HEK293 (cell line): ENCODE results near the gene GTF2A1L.

ENCODE experiments used
- CTCF ChIA-PET: fragments of 350-600 bp; formaldehyde crosslinking; extraction: SDS; loops from one replicate; lab custom pipeline; 2021; ENCODE audit warnings: antibody characterized with exemption; lab: Yijun Ruan, JAX
- POLR2A ChIA-PET: fragments of 300-600 bp; formaldehyde crosslinking; extraction: SDS; loops from one replicate; lab custom pipeline; 2020; ENCODE audit warnings: antibody characterized with exemption, inconsistent platforms; lab: Yijun Ruan, JAX
- H3K27ac ChIP-seq: fragments of 200-500 bp; sonication (Bioruptor generic); 2 replicates; pipeline ENCODE4 v1.5.1; 2014; ENCODE audit warnings: low read depth, low read length, control low read depth, inconsistent platforms; ENCODE audit errors: extremely low read depth
- H3K36me3 ChIP-seq, 2 experiments: fragments of 200-500 bp in 1 of 2; sonication (Bioruptor generic) in 1 of 2; 1 replicate in 1 of 2; 2 replicates in 1 of 2; pipeline ENCODE4 v1.5.1; 2014 to 2017; ENCODE audit warnings: inconsistent platforms in 2 of 2, low read length in 2 of 2; ENCODE audit not compliant: control insufficient read depth in 2 of 2, insufficient read depth in 1 of 2
- H3K4me1 ChIP-seq: fragments of 200-500 bp; sonication (Bioruptor generic); 2 replicates; pipeline ENCODE4 v1.5.1; 2014; ENCODE audit warnings: mild to moderate bottlenecking, low read length, inconsistent platforms; ENCODE audit not compliant: control insufficient read depth, insufficient read depth
- H3K4me3 ChIP-seq: 2 replicates; pipeline ENCODE4 v1.5.1; 2011; ENCODE audit warnings: low read depth, mild to moderate bottlenecking, control low read depth, low read length, moderate library complexity
- H3K9me3 ChIP-seq: fragments of 200-500 bp; sonication (Bioruptor generic); 2 replicates; pipeline ENCODE4 v1.5.1; 2014; ENCODE audit warnings: low read depth, low read length, inconsistent platforms; ENCODE audit not compliant: control insufficient read depth, insufficient read depth
- ATF2 ChIP-seq: fragments of 450-650 bp; formaldehyde crosslinking; IDR thresholded peaks from 2 replicates; pipeline ENCODE4 v1.5.1; 2016; ENCODE audit warnings: missing biosample characterization, missing genetic modification characterization, low read depth
- HOXC10 ChIP-seq: sonication (generic); formaldehyde crosslinking; IDR thresholded peaks from 2 replicates; pipeline ENCODE4 v1.8.1; 2023; ENCODE audit warnings: mild to moderate bottlenecking, missing genetic modification reagents
- IKZF3 ChIP-seq: fragments of 450-650 bp; IDR thresholded peaks from 2 replicates; pipeline ENCODE4 v1.5.0; 2018; ENCODE audit warnings: missing biosample characterization, mild to moderate bottlenecking, missing genetic modification characterization, moderate library complexity
- KLF1 ChIP-seq: fragments of 450-650 bp; formaldehyde crosslinking; IDR thresholded peaks from 2 replicates; pipeline ENCODE4 v1.5.1; 2016; ENCODE audit warnings: missing biosample characterization, missing genetic modification characterization
- KLF10 ChIP-seq: fragments of 450-650 bp; IDR thresholded peaks from 2 replicates; pipeline ENCODE4 v1.5.1; 2018; ENCODE audit warnings: missing biosample characterization, mild to moderate bottlenecking, missing genetic modification characterization
- KLF16 ChIP-seq: fragments of 450-650 bp; formaldehyde crosslinking; IDR thresholded peaks from 2 replicates; pipeline ENCODE4 v1.5.1; 2017; ENCODE audit warnings: missing biosample characterization, missing genetic modification characterization
- KLF7 ChIP-seq: fragments of 450-650 bp; formaldehyde crosslinking; IDR thresholded peaks from 2 replicates; pipeline ENCODE4 v1.5.1; 2016; ENCODE audit warnings: missing biosample characterization, missing genetic modification characterization, borderline replicate concordance
- KLF8 ChIP-seq: fragments of 450-650 bp; formaldehyde crosslinking; IDR thresholded peaks from 2 replicates; pipeline ENCODE4 v1.5.1; 2016; ENCODE audit warnings: missing biosample characterization, missing genetic modification characterization
- RBAK ChIP-seq: fragments of 450-650 bp; formaldehyde crosslinking; IDR thresholded peaks from 2 replicates; pipeline ENCODE4 v1.5.1; 2016; ENCODE audit warnings: missing biosample characterization, missing genetic modification characterization
- REPIN1 ChIP-seq: fragments of 450-650 bp; formaldehyde crosslinking; IDR thresholded peaks from 2 replicates; pipeline ENCODE4 v1.5.1; 2017; ENCODE audit warnings: missing biosample characterization, missing genetic modification characterization, low read depth
- SP2 ChIP-seq: fragments of 450-650 bp; formaldehyde crosslinking; IDR thresholded peaks from 2 replicates; pipeline ENCODE4 v1.5.1; 2016; ENCODE audit warnings: missing biosample characterization, missing genetic modification characterization
- WT1 ChIP-seq: fragments of 450-650 bp; formaldehyde crosslinking; IDR thresholded peaks from 2 replicates; pipeline ENCODE4 v1.5.1; 2016; ENCODE audit warnings: missing biosample characterization, missing genetic modification characterization
- ZBTB48 ChIP-seq: fragments of 450-650 bp; formaldehyde crosslinking; IDR thresholded peaks from 2 replicates; pipeline ENCODE4 v1.5.1; 2016; ENCODE audit warnings: missing biosample characterization, missing genetic modification characterization
- ZBTB7A ChIP-seq: fragments of 450-650 bp; formaldehyde crosslinking; IDR thresholded peaks from 2 replicates; pipeline ENCODE4 v1.5.1; 2016; ENCODE audit warnings: low read depth, missing biosample characterization, missing genetic modification characterization
- ZNF10 ChIP-seq: fragments of 450-650 bp; formaldehyde crosslinking; IDR thresholded peaks from 2 replicates; pipeline ENCODE4 v1.5.1; 2017; ENCODE audit warnings: missing biosample characterization, missing genetic modification characterization
- ZNF146 ChIP-seq: fragments of 450-650 bp; formaldehyde crosslinking; IDR thresholded peaks from 2 replicates; pipeline ENCODE4 v1.5.1; 2016; ENCODE audit warnings: missing biosample characterization, missing genetic modification characterization
- ZNF18 ChIP-seq: fragments of 450-650 bp; formaldehyde crosslinking; IDR thresholded peaks from 2 replicates; pipeline ENCODE4 v1.5.1; 2016; ENCODE audit warnings: missing biosample characterization, missing genetic modification characterization
- ZNF341 ChIP-seq: fragments of 450-650 bp; formaldehyde crosslinking; IDR thresholded peaks from 2 replicates; pipeline ENCODE4; 2016; ENCODE audit warnings: low read depth, missing biosample characterization, missing genetic modification characterization
- ZNF350 ChIP-seq: fragments of 450-650 bp; formaldehyde crosslinking; IDR thresholded peaks from 2 replicates; pipeline ENCODE4 v1.5.0; 2017; ENCODE audit warnings: missing biosample characterization, mild to moderate bottlenecking, missing genetic modification characterization
- ZNF394 ChIP-seq: fragments of 450-650 bp; formaldehyde crosslinking; IDR thresholded peaks from 2 replicates; pipeline ENCODE4 v1.5.1; 2016; ENCODE audit warnings: missing biosample characterization, missing genetic modification characterization, mild to moderate bottlenecking, moderate library complexity, borderline replicate concordance
- ZNF510 ChIP-seq: fragments of 450-650 bp; formaldehyde crosslinking; IDR thresholded peaks from 2 replicates; pipeline ENCODE4 v1.5.1; 2018; ENCODE audit warnings: mild to moderate bottlenecking, missing genetic modification characterization, missing biosample characterization; ENCODE audit not compliant: insufficient replicate concordance
- ZNF521 ChIP-seq: fragments of 450-650 bp; formaldehyde crosslinking; IDR thresholded peaks from 2 replicates; pipeline ENCODE4 v1.5.1; 2017; ENCODE audit warnings: missing biosample characterization, mild to moderate bottlenecking, missing genetic modification characterization
- ZNF529 ChIP-seq: fragments of 450-650 bp; formaldehyde crosslinking; IDR thresholded peaks from 2 replicates; pipeline ENCODE4 v1.5.1; 2017; ENCODE audit warnings: missing genetic modification characterization, missing biosample characterization; ENCODE audit not compliant: insufficient replicate concordance
- ZNF777 ChIP-seq: fragments of 450-650 bp; formaldehyde crosslinking; IDR thresholded peaks from 2 replicates; pipeline ENCODE4 v1.5.1; 2017; ENCODE audit warnings: missing biosample characterization, missing genetic modification characterization, borderline replicate concordance
- ZSCAN4 ChIP-seq: fragments of 450-650 bp; formaldehyde crosslinking; IDR thresholded peaks from 2 replicates; pipeline ENCODE4 v1.5.1; 2017; ENCODE audit warnings: missing biosample characterization, missing genetic modification characterization

The GTF2A1L gene

GRCh38 chr2:48584551-48584950 lies 33.1 kb upstream of the GTF2A1L start (continued):
- TF ChIP-seq ATF2 (tag by site-specific recombination), result no peak
- no peak for TF ChIP-seq ZNF521 (tag by site-specific recombination)
- no peak for TF ChIP-seq RBAK (tag by site-specific recombination)
- TF ChIP-seq KLF8 (tag by site-specific recombination), result no peak
- no peak for TF ChIP-seq ZNF510 (tag by site-specific recombination)
- TF ChIP-seq KLF7 (tag by site-specific recombination), result no peak
- TF ChIP-seq ZNF777 (tag by site-specific recombination), result no peak
- TF ChIP-seq HOXC10 (CRISPR knock-in tag), result no peak
- TF ChIP-seq KLF10 (tag by site-specific recombination), result no peak

- Histone ChIP-seq H3K4me1 (no peaks in the 10 kb centered on the region), H3K36me3 (no peaks in the 10 kb centered on the region), H3K4me3 (no peak overlapping the region), H3K9me3 (no peaks in the 10 kb centered on the region), H3K27ac (no peak overlapping the region)
- TF ChIP-seq ZNF529 (tag by site-specific recombination) (no peak), ZNF18 (tag by site-specific recombination) (no peak), ZNF10 (tag by site-specific recombination) (no peak), ZNF521 (tag by site-specific recombination) (no peak), KLF16 (no peak), ZNF394 (tag by site-specific recombination) (no peak), ZSCAN4 (tag by site-specific recombination) (no peak), ZBTB7A (tag by site-specific recombination) (no peak), SP2 (tag by site-specific recombination) (no peak), ZNF350 (no peak), KLF1 (tag by site-specific recombination) (no peak), WT1 (tag by site-specific recombination) (no peak), IKZF3 (no peak), ZNF777 (tag by site-specific recombination) (no peak), REPIN1 (tag by site-specific recombination) (no peak), ZNF341 (tag by site-specific recombination) (no peak), ZNF146 (tag by site-specific recombination) (no peak), ZBTB48 (tag by site-specific recombination) (no peak)
- ChIA-PET CTCF (interaction anchor here (0.6 to 3.4 kb wide), 3 partner anchors 88 to 156 kb away, joined by 3 to 15 read pairs (median 4); no protein-coding TSS in a partner anchor), POLR2A (no interaction called here)
Measured at GRCh38 chr2:48586433-48586832, 31.2 kb upstream of the GTF2A1L start.
